SK-N-SH (cell line): ENCODE data around the gene MOB1B.

Experiments
- CHD2 ChIP-seq: fragments of 150-350 bp; IDR thresholded peaks from 2 replicates; pipeline ENCODE4 v1.6.1; 2018; ENCODE audit warnings: low read length; ENCODE audit not compliant: partially characterized antibody
- CTCF ChIP-seq: fragments of 200-600 bp; sonication (generic); IDR thresholded peaks from 2 replicates; pipeline ENCODE4 v1.6.1; 2017; ENCODE audit warnings: antibody characterized with exemption, mild to moderate bottlenecking, moderate library complexity
- JUND ChIP-seq: IDR thresholded peaks from 2 replicates; pipeline ENCODE4 v1.4.0; 2012
- RFX5 ChIP-seq: IDR thresholded peaks from 2 replicates; pipeline ENCODE4 v1.6.1; 2012; ENCODE audit warnings: mild to moderate bottlenecking, improper control_type of control experiment, low read length
- TAF1 ChIP-seq: IDR thresholded peaks from 2 replicates; pipeline ENCODE4 v1.6.1; 2012; ENCODE audit warnings: low read depth, mild to moderate bottlenecking, low read length, moderate library complexity, borderline replicate concordance

- no peak for TF ChIP-seq CTCF
- TF ChIP-seq CHD2, result no peak
- no peak for TF ChIP-seq RFX5
- TF ChIP-seq JUND, result no peak
- TF ChIP-seq TAF1, result no peak
Measured at GRCh38 chr4:70892086-70892769, 9.9 kb upstream of the MOB1B start.
